EH (cell line): ENCODE data around the gene GALNT18.
A peak's percentile ranks its signal among the peaks of the same experiment; 100 is the strongest.

Experiments
- DNase-seq: peaks from one replicate; pipeline ENCODE4 v3.0.0-alpha.2; 2015; ENCODE audit warnings: low read depth

The GALNT18 gene

DNA sequence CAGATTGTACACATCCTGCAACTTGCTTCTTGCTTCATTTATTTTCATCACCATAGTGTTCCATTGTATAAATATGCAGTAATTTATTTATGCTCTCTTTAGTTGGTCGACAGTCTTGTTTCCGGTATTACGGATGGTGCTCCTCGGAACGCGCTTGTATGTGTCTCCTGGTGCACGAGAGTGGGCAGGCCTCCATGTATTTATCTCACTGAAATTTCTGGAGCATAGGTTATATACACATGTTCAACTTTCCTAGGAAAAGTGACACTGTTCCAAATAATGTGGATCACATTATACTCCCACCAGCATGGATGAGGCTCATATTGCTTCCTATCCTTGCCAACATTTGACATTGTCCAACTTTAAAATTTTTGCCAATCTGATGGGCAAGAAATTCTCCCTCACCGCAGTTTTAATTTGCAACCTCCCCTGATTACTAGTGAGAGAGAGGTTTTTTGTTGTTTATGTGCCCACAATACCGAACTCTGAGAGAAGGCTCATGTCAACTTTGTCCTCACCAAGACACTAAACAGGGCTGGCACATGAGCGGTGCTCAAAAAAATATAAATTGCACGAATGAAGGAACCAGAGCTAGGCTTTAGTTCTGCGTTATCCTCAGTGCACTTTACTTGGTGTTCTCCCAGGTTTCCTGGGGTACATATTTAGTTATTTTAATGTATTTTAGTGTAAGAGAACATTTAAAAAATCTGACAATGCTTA is 272.5 kb downstream of the GALNT18 start:
- DNase-seq = no peak

DNA sequence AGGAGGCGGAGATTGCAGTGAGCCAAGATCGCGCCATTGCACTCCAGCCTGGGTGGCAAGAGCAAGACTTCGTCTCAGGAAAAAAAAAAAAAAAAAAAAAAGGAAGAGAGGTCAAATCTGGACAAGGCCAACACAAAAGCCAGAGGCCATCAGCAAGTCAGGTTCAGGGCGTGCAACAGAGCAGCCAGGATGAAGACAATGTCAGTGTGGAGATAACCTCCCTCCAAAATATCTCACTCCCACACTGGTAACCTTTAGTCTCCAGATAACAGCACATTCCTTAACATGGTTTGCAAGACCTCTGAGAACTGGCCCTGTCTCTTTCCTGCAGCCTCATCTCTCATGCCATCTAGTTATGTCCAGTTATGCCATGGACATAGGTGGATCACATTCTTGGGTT is 273.5 kb downstream of the GALNT18 start:
- DNase-seq = no peak

DNA sequence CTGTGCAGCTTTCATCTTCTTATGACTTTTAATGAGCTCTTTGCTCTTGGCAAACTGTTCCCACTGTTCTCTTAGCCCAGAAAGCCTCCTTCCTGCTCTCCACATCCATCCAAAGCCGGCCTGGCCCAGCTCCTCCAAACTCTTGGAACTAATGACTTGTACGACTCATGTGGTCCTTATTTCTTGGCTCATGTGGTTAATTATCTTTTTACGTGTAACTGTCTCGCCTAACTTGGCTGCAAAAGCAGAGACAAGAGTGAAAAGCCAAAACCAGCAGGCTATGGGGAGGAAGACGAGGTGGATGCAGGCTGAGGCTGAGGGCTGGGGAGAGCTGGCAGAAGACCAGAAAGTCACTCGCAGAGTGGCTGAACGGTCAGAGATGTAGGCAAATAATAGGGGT is 274.2 kb downstream of the GALNT18 start:
- peak; percentile 5 for DNase-seq

DNA sequence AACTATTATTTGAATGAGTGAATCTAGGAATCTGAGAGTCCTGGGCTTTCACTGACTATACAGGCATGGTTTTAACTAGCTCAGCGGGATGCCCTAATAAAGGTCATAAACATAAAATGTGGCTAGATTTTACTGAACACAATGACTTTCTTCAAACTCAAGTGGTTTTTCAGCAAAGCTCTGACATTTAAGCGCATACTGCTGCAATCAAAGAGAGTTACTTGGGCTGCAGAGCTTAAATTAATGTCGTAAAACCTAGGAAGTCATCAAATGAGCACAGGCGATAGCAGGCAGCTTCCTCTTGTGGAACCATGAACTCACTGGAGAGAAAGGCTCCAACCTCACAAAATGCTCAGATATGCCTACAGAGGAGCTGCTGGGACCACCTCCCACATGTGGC is 275.5 kb downstream of the GALNT18 start:
- no peak for DNase-seq

DNA sequence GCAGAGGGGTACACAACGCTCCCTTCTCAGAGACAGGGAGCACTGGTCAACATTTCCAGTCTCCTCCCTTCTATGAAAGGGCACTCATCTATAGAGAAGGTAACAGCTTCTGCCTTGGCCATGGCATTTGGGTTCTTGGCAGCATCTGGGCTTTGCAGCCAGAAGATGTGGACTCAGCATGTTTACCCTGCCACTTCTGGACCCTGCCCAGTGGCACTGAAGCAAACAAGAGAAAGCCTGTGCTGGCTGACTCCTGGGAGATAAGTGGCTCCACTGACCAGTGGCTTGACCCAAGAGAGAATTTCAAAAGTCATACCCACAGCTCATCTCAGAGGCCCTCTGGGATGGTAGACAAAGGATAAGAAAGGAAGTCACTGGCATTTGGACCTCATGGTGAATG is 276.7 kb downstream of the GALNT18 start:
- DNase-seq = no peak

DNA sequence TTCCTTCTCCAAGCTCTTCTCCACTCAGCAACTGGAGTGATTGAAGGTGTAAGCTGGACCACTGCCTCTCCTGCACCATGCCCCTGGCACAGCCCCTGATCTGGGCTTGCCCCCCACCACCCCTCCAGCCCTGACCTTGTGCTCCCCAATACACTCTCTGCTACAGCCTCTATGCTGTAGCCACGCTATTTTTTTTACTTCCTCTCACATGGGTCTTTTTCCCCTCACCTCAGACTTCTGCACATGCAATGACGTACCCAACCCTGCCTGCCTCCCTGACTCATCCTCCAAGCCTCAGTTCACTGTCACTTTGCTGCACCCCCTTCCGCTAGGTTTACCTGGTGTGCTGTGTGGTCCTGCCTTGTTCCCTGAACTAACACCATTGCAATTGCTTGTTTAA is 277.8 kb downstream of the GALNT18 start:
- no peak for DNase-seq

DNA sequence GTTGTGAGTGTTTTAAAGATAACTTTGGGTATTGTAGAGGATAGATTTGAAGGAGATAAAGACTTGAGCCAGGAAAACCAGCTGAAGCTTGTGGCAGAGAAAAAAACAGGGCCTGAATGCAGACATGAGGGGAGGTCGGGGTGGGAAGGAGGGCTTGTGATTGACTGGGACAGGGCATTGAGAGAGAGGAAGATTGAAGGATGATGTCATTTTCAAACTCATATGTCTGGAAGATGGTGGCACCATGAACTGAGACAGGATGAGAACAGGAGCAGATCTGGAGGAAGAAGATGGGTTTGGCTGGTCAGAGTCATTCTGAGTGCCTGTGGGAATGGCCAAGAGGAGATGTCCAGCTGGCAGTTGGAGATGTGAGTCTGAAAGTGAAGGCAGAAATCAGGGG is 283.5 kb downstream of the GALNT18 start:
- no peak for DNase-seq

DNA sequence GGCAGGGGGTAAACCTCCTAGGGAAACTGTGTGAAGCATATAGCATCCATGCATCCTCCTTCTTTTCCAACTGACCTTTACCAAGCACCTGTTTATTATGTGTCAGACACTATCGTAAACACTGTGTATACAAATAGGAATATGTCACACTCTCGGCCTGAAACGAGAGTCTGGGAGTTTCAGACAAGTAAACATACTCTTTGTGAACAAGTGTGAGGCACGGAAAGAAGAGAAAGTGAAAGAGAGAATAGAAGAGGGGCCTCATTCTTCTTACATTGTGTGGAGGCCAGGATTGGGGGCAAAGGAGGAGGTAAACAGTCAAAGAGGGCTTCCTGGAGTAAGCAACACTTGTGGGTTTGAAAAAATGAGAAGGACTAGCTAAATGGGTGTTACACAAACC is 285.1 kb downstream of the GALNT18 start:
- no peak for DNase-seq

DNA sequence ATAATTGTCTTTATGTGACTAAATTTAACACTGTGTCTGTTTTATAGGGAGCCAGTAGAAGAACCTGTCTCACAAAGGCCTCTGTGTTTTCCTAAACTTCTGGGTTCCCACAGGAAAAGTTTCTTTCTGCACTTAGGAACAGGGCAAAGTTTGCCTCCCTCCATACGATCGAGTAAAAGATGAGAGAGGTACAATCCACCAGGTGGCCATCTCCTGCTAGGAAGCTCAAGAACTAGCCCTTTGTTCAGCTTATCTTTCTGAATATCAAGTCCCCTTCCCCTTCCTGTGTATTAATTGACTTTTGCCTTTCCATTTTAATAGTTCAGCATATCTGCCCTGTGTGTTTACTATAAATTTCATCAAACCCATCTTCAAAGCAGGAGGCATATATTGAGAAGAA is 286.8 kb downstream of the GALNT18 start:
- no peak for DNase-seq

DNA sequence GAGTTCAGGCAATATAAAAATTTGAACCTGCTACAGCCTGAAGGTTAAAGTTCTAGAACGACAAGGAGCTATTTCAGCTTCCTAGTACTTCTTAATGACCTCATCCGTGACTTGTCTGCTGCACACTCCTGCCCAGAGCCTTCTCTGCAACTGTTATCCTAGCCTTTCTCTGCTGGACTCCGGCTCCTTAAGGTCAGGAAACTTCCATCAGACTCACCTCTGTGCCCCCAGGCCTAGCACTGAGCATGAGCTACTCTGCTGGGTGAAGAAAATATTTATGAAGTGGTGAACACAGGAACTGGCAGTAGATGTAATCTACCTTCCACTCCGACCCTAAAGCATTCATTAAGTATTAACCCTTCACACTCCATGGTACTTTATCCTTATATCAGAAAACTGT is 287.2 kb downstream of the GALNT18 start:
- no peak for DNase-seq

DNA sequence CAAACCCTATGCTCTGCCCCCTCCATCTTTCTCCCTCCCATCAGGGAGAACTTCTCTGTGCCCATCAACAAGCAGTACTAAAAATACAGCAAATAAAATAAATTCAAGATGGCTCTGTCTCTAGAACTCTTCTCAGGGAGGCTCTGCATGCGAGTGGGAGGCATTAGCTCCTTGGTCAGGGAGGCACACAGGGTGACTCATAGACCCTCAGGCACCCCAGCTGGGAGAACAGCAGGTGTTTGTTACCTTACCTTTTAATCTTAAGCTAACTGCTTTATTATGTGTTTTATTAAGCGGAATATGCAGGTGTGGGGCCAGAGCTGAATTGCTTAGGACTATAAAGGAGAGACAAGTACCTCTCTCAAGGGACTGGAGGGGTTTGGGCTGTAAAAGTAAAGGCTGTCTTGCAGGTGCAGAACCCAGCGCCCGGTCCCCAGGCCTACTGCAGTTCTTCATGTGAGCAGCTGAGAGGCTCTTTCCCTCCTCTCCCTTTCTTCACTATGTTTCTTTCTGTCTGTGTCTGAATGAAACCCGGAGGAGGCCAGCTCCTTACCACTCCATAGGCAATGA is 289.6 kb downstream of the GALNT18 start:
- DNase-seq = no peak

DNA sequence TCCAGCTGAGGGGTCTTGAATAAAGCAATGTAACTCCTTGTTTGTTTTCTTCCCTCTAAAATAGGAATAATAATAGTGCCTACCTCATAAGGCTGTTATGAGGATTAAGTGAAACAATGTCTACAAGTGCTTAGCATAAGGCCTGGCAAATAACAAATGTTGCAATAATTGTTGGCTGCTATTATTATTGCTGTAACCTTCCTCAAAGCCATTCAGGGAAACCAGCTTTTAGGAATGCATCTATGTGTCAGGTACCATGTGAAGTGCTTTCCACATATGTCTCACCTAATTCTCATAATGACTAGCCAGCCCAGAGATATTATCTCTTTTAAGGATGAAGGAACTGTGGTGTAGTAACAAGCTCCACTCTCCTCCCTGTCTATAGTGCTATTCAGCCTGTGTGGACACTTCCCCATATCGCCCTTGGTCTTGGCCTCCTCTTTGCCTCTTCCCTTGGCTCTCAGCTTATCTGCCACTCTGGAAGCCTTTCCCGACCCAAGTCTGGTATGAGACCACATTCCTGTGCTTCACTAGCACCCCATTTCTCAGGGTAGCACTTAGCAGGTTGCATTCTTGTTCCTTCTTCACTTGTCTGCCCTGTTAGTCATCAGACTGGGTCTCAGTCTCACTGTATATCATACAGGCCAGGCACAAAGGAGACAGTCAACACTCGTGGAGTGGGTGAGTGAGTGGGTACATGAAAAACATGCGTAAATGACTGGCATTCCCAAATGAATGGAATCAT is 292.6 kb downstream of the GALNT18 start:
- DNase-seq = no peak

DNA sequence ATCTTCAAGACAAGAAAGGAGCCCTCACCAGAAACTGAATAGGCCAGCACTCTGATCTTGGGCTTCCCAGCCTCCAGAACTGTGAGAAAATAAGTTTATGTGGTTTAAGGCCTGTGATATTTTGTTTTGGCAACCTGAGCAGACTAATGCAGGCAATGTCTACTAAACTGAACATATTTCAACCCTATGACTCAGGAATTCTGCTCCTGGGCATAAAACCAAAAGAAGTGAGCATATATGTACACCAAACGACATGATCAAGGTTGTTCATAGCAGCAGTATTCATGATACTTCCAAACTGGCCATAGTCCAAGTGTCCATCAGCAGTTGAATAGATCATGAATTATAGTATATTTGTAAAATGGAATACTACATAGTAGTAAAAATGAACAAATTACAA is 297.7 kb downstream of the GALNT18 start:
- DNase-seq = peak; percentile 2

DNA sequence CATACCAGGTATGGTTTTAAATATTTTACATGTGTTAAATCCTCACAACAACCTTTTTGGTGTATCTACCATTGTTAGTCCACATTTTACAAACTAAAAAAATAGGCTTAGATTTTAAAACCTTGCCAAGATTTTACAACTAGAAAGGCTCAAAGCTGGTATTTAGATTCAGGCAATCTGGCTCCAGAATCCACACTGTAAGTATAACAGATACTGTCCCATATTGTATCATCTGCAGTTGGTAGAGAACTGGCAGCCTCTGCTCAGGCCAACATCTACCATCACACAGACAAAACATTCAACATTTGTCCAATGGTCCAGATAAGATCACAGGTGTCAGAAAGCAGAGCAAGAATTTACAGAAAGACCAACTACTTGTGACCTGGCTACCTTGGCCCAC is 299.7 kb downstream of the GALNT18 start:
- no peak for DNase-seq

DNA sequence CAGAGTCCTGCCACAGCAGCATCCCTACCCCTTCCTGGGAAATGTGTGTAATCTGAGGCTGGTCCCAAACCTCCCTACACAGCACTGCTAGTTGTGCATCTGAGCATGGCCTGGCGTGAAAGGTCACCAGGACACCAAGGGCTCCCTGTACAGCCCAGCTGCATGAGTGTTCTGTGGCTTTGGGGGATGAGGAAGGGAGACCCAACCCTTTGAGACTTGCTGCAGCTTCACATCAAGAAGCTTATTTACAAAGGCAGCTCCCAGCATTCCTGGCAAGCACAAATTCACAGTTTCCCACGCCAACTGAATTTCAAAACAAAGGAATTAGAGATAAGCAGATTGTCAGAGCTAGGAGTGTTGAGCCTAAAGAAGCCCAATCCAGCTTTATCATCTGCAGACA is 301.0 kb downstream of the GALNT18 start:
- DNase-seq = no peak

DNA sequence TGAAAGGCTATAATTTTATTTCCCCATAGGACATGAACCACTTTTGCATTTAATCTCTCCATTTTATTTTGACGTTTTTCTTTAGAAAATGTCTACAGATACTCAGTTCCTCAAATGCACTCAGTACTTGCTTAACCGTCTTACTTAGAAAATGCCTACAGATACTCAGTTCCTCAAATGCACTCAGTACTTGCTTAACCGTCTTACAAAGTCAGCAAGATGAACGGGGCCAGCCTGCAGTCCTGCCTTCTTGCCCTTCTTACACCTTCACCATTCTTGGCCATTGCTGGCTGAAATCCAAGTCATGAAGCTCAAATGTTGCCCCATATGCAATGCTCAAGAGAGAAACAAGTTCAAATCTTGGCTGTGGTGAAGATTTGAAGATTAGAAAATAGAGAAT is 302.8 kb downstream of the GALNT18 start:
- DNase-seq = no peak

DNA sequence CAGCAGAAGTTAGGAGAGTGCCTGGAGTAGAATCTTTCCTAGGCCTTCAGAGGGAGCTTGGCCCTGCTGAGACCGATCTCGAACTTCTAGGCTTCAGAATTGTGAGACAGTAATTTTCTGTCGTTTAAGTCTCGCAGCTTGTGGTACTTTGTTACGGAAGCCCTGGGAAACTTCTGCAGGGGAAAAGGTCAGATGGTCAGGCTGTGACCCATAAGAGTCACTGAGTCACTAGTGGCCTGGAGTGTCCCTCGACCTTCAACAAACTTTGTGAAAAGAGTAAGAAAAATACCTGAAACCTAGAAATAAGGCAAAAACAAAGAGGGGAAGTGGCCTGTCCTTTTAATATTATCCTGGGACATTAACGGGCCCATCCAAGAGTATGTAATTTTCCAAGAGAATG is 303.3 kb downstream of the GALNT18 start:
- DNase-seq = no peak

DNA sequence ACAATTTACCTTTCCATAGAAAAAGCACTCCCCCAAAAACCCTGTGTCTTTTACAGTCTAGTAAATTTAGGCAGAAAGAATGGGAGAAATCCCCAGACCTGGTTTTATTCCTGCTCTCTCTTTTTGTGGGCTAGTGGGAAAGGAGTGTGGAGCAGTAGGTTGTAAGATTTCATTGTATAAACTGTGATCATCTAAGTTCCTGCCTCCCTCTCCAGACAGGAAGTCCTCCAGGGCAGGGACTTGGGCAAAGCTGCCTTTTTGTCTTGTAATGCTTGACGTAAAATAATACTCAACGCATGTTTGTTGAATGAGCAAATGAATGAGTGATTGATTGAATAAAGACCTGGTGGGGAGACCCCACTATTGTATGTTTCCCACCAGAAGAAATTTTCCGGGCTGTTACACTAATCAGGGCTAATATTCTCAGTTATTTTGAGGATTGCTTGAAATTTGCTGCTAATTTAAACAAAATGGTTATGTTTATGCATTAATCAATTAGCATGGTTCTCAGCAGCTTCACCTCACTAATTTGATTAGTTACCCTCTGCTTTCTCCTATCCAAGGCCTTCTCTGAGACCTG is 305.1 kb downstream of the GALNT18 start:
- no peak for DNase-seq

DNA sequence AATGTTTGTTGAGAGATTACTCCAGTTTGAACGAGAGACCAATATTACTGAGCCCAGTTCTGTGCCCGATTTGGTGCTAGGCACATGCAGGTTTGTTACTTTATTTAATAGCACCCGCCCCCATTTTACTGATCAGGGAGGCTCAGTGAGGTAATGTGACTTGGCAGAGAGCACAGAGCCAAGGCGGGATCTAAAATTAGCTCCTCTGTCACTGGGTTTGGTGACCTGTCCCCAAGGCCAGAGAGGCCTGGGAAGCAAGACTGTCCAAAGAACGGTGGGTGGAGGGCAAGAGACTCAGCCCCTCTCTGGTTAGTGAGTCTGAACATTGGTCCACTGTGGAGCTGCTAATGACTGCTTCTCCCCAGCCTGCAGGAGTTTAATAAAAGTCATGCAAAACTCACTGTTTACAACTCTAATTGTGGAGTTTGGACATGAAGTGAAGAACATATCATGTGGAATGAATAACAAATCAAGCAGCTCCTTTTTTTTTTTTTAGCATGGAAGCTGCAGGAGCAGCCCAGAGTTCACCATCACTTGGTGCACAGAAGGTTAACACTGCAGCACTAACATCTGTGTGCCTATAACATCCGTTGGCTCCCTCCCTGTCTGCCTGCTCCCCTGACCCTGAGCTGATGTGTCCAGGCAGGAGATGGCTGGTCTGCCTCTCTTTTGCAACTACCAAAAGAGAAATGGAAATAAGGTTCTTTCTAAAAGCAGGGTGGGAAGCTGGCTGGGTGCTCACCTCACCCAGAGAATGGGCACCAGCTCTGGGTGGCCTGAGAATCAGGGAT is 307.7 kb downstream of the GALNT18 start:
- no peak for DNase-seq

DNA sequence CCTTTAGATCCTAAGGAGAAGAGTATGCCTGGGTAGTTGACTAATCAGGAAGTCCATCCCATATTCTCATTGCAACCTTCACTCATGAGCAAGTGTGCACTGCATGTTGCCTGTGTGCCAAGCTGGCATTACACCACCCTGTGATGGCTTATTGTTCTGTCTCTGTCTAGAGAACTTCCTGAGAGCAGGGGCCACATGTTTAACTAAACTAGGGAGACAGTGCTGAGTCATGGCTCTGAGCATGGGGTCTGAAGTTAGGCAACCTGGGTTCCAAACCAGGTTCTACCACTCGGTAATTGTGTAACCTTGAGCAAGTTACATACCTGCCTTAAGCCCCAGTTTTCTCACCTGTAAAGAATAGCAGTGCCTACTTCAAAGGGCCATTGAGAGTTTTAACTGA is 308.4 kb downstream of the GALNT18 start:
- peak; percentile 15 for DNase-seq

DNA sequence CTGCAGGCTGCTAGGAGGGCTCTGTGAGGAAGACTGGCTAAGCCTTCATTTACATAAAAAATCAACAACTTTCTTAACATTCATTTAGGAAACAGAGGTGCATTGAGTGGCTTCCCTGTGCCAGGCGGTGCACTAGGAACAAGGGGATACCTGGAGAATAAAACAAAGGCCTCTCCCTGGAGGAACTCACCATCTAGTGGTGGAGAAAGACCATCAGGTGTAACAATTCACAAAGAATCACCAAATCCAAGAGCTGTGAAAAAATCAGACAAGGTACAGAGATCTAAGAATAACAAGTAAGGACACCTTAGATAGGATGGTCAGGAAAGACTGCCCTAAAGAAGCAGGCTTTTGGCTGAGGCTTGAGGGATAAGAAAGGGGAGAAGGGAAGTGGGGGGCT is 309.1 kb downstream of the GALNT18 start:
- no peak for DNase-seq

DNA sequence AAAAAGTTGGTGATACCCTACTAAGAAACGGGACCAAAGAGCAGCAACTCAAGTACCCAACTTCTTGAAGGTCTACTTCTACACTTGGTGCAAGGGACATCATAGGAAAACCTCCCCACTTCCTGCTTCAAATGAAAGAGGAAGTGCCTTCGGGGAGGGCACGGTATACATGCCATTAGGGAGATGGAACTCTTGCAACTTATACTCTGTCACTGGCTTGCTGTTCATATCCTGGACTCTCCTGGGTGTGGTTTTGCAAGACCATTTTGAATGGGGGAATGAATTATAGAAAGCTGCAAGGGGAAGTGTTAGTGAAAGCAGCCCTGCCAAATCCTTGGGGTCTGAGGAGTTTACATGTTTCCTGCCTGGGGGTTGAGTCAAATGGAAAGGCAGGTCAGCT is 310.6 kb downstream of the GALNT18 start:
- DNase-seq = no peak
